K562 (cell line): ENCODE measurements around the gene PTPN5. TPM values are rescaled to one million over a fixed set of nuclear protein-coding genes. Genes with fewer than 3 reads are reported as not detected.

ENCODE experiments used
- BRCA1 ChIP-seq, 2 experiments: fragments of 450-650 bp in 1 of 2; sonication (generic) in 1 of 2; formaldehyde crosslinking in 1 of 2; IDR thresholded peaks; 2 replicates each; pipeline versions ENCODE4 v1.5.0 to v1.6.1; 2017 to 2020; ENCODE audit warnings: mild to moderate bottlenecking in 1 of 2, missing genetic modification reagents in 1 of 2
- JUN ChIP-seq, 2 experiments: sonication (generic) in 1 of 2; formaldehyde crosslinking in 1 of 2; IDR thresholded peaks; 2 replicates each; pipeline versions ENCODE4 v1.6.1 to v1.8.0; 2012 to 2022; ENCODE audit warnings: borderline replicate concordance in 2 of 2, mild to moderate bottlenecking in 2 of 2, improper control_type of control experiment in 1 of 2, low read depth in 1 of 2, low read length in 1 of 2, missing genetic modification reagents in 1 of 2
- NR2C2 ChIP-seq, 2 experiments: fragments of 200-800 bp in 1 of 2; sonication (Bioruptor generic) in 1 of 2; sonication (generic) in 1 of 2; formaldehyde crosslinking in 1 of 2; IDR thresholded peaks; 2 replicates each; pipeline versions ENCODE4 v1.6.1 to v1.8.0; 2016 to 2022; ENCODE audit warnings: mild to moderate bottlenecking in 1 of 2, missing compliant biosample characterization in 1 of 2, missing genetic modification characterization in 1 of 2, missing genetic modification reagents in 1 of 2
- RNF2 ChIP-seq: sonication (generic); IDR thresholded peaks from 2 replicates; pipeline ENCODE4 v1.6.1; 2016
- SREBF1 ChIP-seq: fragments of 150-350 bp; IDR thresholded peaks from 2 replicates; pipeline ENCODE4 v1.6.1; 2014; ENCODE audit warnings: antibody characterized with exemption, low read depth, low read length, borderline replicate concordance
- polyA plus RNA-seq, 8 experiments: library from polyadenylated mRNA; depleted of rRNA in 4 of 8; stranded (reverse) in 5 of 8; unstranded in 3 of 8; fragments of >200 nt; fragmentation: Nextera tagmentation in 2 of 8; fragmentation: Illumina TruSeq in 1 of 8; extraction: Ambion mirVana in 2 of 8; extraction: Trizol in 1 of 8; gene quantifications; 2 replicates each; pipeline versions ENCODE4 v1.2.1 to v1.2.3, GENCODE V29; 2011 to 2014; ENCODE audit warnings: inconsistent platforms in 1 of 8, missing spikeins in 1 of 8
- total RNA-seq, 7 experiments: library from RNA; depleted of rRNA in 6 of 7; stranded (reverse); fragments of >200 nt in 6 of 7; fragmentation: Illumina TruSeq in 2 of 7; extraction: Trizol in 2 of 7; gene quantifications; 2 replicates each; pipeline versions ENCODE4 v1.2.1 to v1.2.3, GENCODE V29; 2011 to 2021; ENCODE audit warnings: low replicate concordance in 1 of 7
- TF ChIP-seq, protein P1 (sequence below), 2 experiments: fragments of 450-650 bp in 1 of 2; IDR thresholded peaks; 2 replicates each; pipeline ENCODE4 v1.6.1; 2011 to 2017; ENCODE audit warnings: low read depth in 2 of 2, antibody characterized with exemption in 1 of 2, borderline replicate concordance in 1 of 2, low read length in 1 of 2, mild to moderate bottlenecking in 1 of 2, mixed read lengths in 1 of 2; ENCODE audit not compliant: control insufficient read depth in 1 of 2
- TF ChIP-seq, protein P2 (sequence below): fragments of 450-650 bp; formaldehyde crosslinking; IDR thresholded peaks from 2 replicates; pipeline ENCODE4 v1.4.0; 2020; ENCODE audit warnings: mild to moderate bottlenecking, mixed read lengths

The PTPN5 gene
- total and polyA plus RNA-seq, 9 of the 15 experiments (the other 6 are each of a cell fraction or from before 2014, with no cell fraction given) = not detected

DNA sequence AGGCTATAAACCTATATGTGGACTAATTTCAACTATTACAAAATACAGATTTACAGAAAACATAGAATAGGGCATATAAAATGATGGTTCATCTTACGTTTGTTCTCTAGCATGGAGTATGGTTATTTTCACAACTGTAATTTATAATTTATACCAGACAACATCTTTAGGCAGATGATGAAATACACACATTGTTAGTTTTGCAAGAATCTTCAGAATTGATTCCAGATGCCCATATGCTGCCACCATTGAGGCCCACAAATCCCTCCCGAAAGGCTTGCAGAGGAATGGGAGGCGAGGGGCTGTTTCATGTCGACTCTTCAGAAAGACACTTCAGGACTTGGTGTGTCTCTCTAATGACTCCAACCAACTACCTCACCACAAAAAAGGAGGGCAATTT, 6.2 kb downstream of the PTPN5 start (continued):
- TF ChIP-seq, protein P1, sequence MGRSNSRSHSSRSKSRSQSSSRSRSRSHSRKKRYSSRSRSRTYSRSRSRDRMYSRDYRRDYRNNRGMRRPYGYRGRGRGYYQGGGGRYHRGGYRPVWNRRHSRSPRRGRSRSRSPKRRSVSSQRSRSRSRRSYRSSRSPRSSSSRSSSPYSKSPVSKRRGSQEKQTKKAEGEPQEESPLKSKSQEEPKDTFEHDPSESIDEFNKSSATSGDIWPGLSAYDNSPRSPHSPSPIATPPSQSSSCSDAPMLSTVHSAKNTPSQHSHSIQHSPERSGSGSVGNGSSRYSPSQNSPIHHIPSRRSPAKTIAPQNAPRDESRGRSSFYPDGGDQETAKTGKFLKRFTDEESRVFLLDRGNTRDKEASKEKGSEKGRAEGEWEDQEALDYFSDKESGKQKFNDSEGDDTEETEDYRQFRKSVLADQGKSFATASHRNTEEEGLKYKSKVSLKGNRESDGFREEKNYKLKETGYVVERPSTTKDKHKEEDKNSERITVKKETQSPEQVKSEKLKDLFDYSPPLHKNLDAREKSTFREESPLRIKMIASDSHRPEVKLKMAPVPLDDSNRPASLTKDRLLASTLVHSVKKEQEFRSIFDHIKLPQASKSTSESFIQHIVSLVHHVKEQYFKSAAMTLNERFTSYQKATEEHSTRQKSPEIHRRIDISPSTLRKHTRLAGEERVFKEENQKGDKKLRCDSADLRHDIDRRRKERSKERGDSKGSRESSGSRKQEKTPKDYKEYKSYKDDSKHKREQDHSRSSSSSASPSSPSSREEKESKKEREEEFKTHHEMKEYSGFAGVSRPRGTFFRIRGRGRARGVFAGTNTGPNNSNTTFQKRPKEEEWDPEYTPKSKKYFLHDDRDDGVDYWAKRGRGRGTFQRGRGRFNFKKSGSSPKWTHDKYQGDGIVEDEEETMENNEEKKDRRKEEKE (IDR thresholded peaks at IDR 0.05; ENCODE audit: borderline replicate concordance in 1 of 2, control insufficient read depth in 1 of 2, low read depth in 2 of 2, low read length in 1 of 2) = no peak
- TF ChIP-seq JUN (IDR thresholded peaks at IDR 0.05; ENCODE audit: borderline replicate concordance, low read depth, low read length) (no peak), JUN (CRISPR knock-in tag; IDR thresholded peaks at IDR 0.05; ENCODE audit: borderline replicate concordance) (no peak), NR2C2 (CRISPR knock-in tag; IDR thresholded peaks at IDR 0.05) (no peak), NR2C2 (tag; IDR thresholded peaks at IDR 0.05) (no peak), SREBF1 (no peak), BRCA1 (IDR thresholded peaks at IDR 0.05) (no peak), BRCA1 (CRISPR knock-in tag; IDR thresholded peaks at IDR 0.05) (no peak), RNF2 (no peak)
- TF ChIP-seq, protein P2, sequence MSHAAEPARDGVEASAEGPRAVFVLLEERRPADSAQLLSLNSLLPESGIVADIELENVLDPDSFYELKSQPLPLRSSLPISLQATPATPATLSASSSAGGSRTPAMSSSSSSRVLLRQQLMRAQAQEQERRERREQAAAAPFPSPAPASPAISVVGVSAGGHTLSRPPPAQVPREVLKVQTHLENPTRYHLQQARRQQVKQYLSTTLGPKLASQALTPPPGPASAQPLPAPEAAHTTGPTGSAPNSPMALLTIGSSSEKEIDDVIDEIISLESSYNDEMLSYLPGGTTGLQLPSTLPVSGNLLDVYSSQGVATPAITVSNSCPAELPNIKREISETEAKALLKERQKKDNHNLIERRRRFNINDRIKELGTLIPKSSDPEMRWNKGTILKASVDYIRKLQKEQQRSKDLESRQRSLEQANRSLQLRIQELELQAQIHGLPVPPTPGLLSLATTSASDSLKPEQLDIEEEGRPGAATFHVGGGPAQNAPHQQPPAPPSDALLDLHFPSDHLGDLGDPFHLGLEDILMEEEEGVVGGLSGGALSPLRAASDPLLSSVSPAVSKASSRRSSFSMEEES (CRISPR knock-in tag) = no peak
